NCI-H446 (cell line): ENCODE data around the gene ZFPL1.

ENCODE experiments used
- DNase-seq, 2 experiments: peaks; one replicate each; lab custom pipeline; 2025; lab: John Stamatoyannopoulos, UW

Gene ZFPL1

GRCh38 chr11:65095974-65096806, 12.2 kb downstream of the ZFPL1 start, which contains the start of gene VPS51:
VPS51 (plus strand) TSS chr11:65096214; CDS start chr11:65096251, 37 bp downstream.
- DNase-seq, result peak; percentile 86 to 92

GRCh38 chr11:65096926-65097325, 12.9 kb downstream of the ZFPL1 start:
- no peak for DNase-seq

DNA sequence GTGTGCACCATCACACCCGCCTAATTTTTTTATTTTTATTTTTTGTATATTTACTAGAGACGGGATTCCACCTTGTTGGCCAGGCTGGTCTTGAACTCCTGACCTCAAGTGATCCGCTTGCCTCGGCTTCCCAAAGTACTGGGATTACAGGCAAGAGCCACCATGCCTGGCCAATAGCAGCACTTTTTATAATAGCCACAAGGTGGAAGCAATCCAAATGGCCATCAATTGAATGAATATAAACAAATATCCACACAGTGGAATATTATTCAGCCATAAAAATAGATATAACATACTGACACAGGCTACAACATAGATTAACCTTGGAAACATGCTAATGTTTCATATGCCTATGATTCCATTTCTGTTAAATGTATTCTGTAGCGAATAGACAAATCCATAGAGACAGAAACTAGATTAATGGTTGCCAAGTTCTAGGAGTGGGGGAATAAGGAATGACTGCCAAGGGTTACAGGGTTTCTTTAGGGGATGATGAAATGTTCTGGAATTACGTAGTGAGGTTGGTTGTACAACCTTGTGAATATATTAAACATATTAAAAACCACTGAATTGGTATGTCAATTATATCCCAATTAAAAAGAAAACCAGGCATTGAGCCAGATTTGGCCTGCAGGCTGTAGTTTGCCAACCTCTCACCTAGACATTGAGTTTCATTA, 16.8 kb downstream of the ZFPL1 start:
- DNase-seq, result no peak

DNA sequence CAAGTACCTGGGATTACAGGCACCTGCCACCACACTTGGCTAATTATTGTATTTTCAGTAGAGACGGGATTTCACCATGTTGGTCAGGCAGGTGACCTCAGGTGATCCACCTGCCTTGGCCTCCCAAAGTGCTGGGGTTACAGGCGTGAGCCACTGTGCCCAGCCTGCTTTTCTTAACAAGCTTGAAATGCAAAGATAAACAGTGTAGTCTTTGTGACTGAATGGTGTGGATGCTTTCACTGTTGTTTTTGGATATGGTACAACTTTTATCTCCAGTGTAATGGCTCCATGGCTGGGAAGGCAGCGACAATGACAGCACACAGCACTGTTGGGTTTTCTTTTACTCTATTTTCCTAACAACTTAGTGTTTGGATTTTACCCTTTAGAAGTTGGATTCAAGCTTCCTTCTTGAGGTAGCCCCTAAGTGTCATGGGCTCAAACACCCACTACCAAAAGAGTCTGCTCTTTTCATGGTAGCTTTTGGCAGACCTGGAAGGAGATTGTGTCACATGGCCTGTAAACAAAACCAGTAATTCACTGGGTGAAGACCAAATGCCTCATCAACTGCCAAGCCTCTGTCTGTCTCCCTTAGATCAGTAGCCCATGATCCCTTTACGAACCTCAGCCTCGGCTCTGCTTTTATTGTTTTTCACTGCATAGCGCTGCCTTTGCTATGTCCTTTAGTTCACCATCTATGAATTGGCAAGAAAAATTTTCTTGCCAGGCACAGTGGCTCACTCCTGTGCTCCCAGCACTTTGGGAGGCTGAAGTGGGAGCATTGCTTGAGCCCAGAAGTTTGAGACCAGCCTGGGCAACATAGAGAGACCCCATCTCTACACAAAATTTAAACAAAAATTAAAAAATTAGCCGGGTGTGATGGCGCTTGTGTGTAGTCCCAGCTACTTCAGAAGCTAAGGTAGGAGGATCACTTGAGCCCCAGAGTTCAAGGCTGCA, 18.4 kb downstream of the ZFPL1 start:
- no peak for DNase-seq

GRCh38 chr11:65103476-65103875, 19.5 kb downstream of the ZFPL1 start:
- DNase-seq, result no peak

- no peak for DNase-seq
Observed at GRCh38 chr11:65104628-65105027, 20.6 kb downstream of the ZFPL1 start.

DNA sequence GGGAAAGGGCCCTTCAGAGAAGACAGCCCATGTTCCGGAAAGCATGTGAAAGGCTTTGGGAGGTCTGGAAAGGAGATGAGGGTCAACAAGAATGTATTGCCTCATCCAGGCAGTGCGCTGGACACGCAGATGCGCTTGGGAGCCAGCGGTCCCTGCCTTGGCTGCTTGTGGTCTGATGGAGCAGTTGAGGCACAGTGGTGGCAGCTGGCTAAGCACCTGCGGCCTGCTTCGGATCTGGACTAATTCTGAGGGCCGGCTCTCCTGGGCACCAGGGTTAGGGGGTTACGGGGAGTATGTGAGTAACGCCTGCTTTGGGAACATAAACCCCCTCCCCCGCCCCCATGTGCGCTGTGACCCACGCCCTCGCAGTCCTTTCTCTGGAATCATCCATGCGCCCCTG, 23.1 kb downstream of the ZFPL1 start:
- DNase-seq, result no peak

DNA sequence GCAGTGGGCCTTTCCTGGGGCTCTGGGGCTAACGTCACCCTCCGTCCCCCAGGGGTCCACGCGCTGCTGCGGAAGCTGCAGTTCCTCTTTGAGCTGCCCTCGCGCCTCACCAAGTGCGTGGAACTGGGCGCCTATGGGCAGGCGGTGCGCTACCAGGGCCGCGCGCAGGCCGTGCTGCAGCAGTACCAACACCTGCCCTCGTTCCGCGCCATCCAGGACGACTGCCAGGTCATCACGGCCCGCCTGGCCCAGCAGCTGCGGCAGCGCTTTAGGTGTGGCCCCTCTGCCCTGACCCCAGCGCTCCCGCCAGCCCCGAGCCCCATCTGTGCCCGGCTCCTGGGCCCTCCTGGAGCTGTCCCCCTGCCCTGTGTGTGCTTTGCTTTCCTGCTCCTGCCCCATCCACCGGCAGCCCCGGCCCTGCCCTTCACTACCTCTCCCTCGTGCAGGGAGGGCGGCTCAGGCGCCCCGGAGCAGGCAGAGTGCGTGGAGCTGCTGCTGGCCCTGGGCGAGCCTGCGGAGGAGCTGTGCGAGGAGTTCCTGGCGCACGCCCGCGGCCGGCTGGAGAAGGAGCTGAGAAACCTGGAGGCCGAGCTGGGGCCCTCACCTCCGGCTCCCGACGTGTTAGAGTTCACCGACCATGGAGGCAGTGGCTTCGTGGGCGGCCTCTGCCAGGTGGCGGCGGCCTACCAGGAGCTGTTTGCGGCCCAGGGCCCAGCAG, 23.9 kb downstream of the ZFPL1 start:
- DNase-seq, result no peak

DNA sequence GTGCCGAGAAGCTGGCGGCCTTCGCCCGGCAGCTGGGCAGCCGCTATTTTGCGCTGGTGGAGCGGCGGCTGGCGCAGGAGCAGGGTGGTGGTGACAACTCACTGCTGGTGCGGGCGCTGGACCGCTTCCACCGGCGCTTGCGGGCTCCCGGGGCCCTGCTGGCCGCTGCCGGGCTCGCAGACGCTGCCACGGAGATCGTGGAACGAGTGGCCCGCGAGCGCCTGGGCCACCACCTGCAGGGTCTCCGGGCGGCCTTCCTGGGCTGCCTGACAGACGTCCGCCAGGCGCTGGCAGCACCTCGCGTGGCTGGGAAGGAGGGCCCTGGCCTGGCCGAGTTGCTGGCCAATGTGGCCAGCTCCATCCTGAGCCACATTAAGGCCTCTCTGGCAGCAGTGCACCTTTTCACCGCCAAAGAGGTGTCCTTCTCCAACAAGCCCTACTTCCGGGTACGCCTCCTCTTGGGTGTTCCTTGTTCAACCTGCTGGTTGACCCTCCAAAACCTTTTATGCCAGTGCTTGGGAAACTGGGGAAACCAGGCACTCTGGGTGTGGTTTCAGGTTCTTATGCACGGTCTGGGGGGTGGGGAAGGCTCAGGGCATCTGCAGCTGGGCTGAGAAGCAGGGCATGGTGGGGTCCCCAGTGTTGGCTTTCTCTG, 24.6 kb downstream of the ZFPL1 start:
- DNase-seq, result no peak

GRCh38 chr11:65109231-65110198, 25.5 kb downstream of the ZFPL1 start:
- DNase-seq, result no peak

DNA sequence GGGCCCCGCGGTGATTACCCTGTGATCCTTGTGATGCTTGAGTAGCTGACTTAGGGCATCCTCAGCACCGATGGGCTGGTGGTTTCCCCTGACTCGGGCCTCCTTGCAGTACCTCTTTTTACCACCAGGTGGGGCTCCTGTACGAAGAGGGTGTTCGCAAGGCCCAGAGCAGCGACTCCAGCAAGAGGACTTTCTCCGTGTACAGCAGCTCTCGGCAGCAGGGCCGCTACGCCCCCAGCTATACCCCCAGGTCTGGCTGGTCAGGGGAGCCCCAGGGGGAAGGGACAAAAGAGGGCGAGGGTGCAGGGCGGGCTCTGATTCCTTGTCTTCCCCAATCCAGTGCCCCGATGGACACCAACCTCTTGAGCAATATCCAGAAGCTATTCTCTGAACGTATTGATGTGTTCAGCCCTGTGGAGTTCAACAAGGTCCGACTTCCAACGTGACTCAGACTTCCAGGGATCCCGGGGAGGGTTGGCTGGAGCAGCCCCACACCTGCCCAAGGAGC, 26.4 kb downstream of the ZFPL1 start:
- peak; percentile 87 to 88 for DNase-seq

DNA sequence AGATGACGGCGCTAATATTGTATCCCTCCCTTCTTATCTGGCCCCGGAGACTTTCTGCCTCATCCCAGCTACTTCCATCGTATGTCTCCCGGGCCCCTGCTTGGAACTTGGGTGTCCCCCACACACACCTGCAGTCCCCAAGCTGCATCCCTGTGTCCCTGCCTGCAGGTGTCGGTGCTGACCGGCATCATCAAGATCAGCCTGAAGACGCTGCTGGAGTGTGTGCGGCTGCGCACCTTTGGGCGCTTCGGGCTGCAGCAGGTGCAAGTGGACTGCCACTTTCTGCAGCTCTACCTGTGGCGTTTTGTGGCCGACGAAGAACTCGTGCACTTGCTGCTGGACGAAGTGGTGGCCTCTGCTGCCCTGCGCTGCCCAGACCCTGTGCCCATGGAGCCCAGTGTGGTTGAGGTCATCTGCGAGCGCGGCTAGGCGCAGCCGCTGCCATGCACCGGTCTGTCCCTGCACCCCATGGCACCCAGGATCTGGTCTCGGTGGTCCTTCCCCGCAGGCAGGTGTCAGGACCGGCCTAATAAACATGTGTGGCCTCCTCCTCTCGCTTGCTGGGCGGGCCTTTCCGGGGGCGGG, 27.2 kb downstream of the ZFPL1 start:
- no peak for DNase-seq

DNA sequence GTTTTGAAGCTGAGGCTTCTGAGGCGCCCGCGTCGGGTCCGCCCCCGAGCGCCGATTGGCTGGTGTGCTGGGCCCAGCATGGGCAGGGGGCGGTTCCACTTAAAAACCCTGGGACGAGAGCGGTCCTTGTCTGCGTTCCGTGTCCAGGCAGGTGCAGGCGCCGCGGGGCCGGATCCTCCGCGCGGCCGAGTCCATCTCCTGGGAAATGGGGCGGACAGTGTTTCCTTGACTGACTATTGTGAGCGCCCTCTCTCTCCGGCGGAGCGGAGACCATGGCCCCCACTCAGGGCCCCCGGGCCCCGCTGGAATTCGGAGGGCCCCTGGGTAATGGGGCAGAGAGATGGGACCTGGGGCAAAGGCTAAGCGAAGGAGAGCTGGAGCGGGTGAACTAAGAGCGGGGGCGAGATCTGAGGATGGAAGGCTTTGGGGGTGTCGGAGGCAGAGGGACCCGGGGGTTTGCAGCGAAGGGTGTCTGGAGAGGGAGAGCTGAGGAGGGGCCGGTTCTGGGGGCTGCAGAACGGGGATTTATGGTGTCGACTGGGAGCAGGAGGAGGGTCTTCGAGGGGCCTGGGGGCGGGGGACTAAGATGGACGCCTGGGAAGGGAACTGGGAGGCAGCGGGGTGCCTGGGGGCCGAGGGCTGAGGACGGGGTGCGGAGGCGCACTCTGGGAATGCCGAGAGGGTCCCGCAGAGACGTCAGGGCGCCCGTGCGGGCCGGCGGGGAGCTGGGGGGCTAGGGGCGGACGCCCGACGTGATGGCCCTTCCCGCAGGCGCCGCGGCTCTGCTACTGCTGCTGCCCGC, 27.9 kb downstream of the ZFPL1 start, which contains the start of gene TM7SF2:
Gene TM7SF2 (plus strand): TSS at position 129 of the 802 bp plus-strand sequence. CDS start 144 bp downstream, at position 273.
- peak; percentile 88 to 97 for DNase-seq

DNA sequence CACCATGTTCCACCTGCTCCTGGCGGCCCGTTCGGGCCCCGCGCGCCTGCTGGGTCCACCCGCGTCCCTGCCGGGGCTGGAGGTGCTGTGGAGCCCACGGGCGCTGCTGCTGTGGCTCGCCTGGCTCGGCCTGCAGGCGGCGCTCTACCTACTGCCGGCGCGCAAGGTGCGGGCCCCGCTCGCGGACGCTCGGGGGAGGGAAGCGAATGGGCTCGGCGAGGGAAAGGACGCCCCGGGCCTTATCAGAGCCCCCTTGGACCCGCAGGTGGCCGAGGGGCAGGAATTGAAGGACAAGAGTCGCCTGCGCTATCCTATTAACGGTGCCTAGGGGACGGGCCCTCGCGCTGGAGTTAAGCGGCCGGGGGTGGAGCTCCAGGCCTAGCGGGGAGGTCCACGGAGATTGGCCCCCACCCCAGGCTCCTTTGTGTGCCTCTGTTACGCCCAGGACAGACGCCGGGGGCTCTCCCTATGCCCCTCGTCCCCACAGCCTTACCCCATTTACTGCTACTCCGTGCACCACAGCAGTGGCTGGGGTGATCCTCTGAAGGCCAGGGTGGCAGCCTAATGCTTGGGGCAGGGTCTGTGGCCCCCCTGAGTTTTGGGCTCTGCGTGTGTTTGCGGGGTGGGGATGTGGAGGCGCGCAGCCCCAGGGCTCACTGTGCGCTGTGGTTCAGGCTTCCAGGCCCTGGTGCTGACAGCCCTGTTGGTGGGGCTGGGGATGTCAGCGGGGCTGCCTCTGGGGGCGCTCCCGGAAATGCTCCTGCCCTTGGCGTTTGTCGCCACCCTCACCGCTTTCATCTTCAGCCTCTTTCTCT, 28.7 kb downstream of the ZFPL1 start:
- DNase-seq, result peak in 1 of 2 experiments; percentile 71

DNA sequence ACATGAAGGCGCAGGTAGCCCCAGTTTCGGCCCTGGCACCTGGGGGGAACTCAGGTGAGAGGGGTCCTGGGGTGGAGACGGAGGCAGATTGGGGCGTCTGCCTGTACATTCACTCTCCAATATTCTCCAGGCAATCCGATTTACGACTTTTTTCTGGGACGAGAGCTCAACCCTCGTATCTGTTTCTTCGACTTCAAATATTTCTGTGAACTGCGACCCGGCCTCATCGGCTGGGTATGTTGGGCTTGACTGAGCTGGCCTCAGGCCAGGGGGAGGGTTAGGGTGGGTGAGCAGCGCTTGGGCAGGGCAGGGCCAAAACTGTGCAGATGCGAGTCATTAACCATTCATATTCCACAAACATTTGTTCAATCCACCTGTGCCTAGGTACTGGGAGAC, 29.3 kb downstream of the ZFPL1 start:
- peak in 1 of 2 experiments; percentile 64 for DNase-seq

- peak in 1 of 2 experiments; percentile 26 for DNase-seq
Observed at GRCh38 chr11:65113839-65114238, 29.8 kb downstream of the ZFPL1 start.

- DNase-seq, result no peak
Observed at GRCh38 chr11:65114538-65115171, 30.6 kb downstream of the ZFPL1 start.
